Central memory CD4-positive, alpha-beta T cell (primary cell): Measurements from ENCODE around the gene GNAT1.
"Not testable (repeated sequence)": the region's sequence is repeated elsewhere in the genome, so short reads cannot be mapped to it uniquely, and the experiment has no call there.

Experiments used
- DNase-seq: peaks from one replicate; pipeline ENCODE4 v3.0.0; 2022

GNAT1 gene

GRCh38 chr3:50222169-50222528, 30.7 kb downstream of the GNAT1 start:
- no peak for DNase-seq

- no peak for DNase-seq
Measured at GRCh38 chr3:50224639-50225038, 33.2 kb downstream of the GNAT1 start.

- no peak for DNase-seq
Measured at GRCh38 chr3:50226888-50227389, 35.5 kb downstream of the GNAT1 start.

- DNase-seq, result peak; percentile 88
Measured at GRCh38 chr3:50227390-50228183, 36.2 kb downstream of the GNAT1 start.

- DNase-seq, result not testable (repeated sequence)
Measured at GRCh38 chr3:50228184-50228763, 36.9 kb downstream of the GNAT1 start.

GRCh38 chr3:50229490-50229889, 38.1 kb downstream of the GNAT1 start:
- no peak for DNase-seq

GRCh38 chr3:50230104-50230793, 38.8 kb downstream of the GNAT1 start:
- no peak for DNase-seq

GRCh38 chr3:50230794-50231125, 39.4 kb downstream of the GNAT1 start:
- DNase-seq, result no peak

- DNase-seq, result no peak
Measured at GRCh38 chr3:50231581-50231980, 40.2 kb downstream of the GNAT1 start.

- DNase-seq, result no peak
Measured at GRCh38 chr3:50232303-50232702, 40.9 kb downstream of the GNAT1 start.

GRCh38 chr3:50233176-50233575, 41.8 kb downstream of the GNAT1 start:
- no peak for DNase-seq

GRCh38 chr3:50235716-50236483, 44.5 kb downstream of the GNAT1 start, which contains the start of gene GNAI2:
Gene GNAI2 (plus strand): TSS chr3:50236204. CDS start chr3:50236336, 132 bp downstream.
- DNase-seq, result peak; percentile 99

- DNase-seq, result no peak
Measured at GRCh38 chr3:50236484-50237132, 45.2 kb downstream of the GNAT1 start.

- peak; percentile 36 for DNase-seq
Measured at GRCh38 chr3:50237133-50237651, 45.8 kb downstream of the GNAT1 start.

GRCh38 chr3:50237754-50238548, 46.5 kb downstream of the GNAT1 start:
- DNase-seq, result peak; percentile 86

GRCh38 chr3:50238549-50239026, 47.2 kb downstream of the GNAT1 start:
- DNase-seq, result no peak

GRCh38 chr3:50239649-50240048, 48.2 kb downstream of the GNAT1 start:
- DNase-seq, result no peak

GRCh38 chr3:50241163-50241562, 49.8 kb downstream of the GNAT1 start:
- DNase-seq, result no peak

GRCh38 chr3:50241713-50242380, 50.4 kb downstream of the GNAT1 start:
- DNase-seq, result no peak

- no peak for DNase-seq
Measured at GRCh38 chr3:50242381-50242770, 51.0 kb downstream of the GNAT1 start.
